Hematopoietic multipotent progenitor cell treated with erythropoietin and hydrocortisone succinate and interleukin-3 and kit ligand, for 15 days (in vitro differentiated cells): ENCODE results near the gene BBS9.
"Not testable (repeated sequence)": the region's sequence is repeated elsewhere in the genome, so short reads cannot be mapped to it uniquely, and the experiment has no call there.

ENCODE experiments used
- DNase-seq: peaks from one replicate; pipeline ENCODE4 v3.0.0-alpha.2; 2015; ENCODE audit warnings: low spot score

The BBS9 gene

DNA sequence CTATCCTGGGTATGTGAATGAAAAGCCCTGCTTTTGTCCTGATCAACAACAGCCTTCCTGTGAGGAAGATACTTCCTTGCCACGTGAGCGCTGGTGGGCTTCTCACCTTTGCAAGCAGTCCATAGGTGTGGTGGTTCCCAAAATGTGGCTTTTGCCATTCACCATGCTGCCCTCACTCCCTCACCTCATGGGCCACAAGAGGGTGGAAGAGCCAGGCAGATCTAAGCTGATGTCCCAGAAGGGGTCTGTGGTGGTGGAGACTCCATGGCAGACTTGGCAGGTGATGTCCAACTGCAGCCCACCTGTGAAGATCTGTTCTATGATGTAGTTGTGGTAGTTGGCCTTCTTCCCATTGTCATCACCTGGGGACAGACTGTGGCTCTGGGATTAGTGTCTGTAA is 147.4 kb downstream of the BBS9 start:
- no peak for DNase-seq

DNA sequence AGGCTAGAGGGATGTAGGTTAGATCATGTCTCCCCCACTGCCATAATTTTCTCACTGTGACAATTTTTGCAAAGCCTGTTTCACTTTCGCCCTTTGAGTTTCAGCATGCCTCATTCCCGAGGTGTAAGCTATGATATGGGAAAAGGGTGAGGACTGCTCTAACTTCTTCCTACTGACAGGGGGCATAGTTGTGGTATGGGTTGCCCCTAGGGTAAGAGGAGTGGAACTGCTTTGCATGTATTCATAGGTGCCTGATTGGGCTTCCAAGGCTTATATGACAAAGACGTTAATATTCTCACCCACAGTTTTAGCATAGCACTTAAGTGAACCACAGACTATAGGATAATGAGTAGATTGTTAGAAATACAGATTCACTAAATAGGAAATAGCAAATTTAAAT is 148.7 kb downstream of the BBS9 start:
- DNase-seq = no peak

DNA sequence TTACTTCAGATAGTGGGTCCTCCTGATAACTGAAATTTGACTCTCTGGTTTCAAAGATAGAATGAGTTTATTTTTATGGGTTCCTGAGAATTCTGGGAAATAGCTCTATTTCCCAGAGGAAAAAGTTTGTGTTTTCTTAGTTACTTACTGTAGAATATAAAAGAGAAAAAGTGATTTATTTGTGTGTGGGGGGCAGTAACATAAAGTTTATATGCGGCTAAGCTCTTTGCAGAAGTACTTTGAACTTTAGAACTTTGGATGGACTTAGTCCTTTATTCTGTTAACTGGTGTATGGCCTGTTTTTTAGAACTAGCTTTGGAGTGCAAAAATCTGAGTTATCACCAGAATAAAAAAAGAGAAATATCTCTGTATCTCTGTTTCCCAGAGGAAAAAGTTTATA is 157.1 kb downstream of the BBS9 start:
- no peak for DNase-seq

DNA sequence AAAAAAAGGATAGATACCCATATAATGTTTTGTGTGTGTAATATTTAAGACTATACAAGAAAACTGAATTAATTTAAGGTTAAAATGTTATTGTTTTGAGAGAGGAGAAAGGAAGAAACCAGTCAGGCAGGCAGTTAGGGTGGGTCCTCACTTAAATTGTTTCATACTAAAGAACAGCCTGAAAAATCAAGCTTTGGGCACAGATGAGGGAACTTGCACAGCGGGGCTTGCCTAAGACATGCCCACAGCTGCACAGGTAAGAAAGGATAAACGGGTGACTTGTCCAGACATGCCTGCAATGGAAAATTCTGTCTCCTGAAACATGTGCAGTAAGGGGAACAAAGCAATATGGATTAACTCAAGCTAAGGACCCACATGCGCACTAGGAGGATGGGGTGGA is 158.4 kb downstream of the BBS9 start:
- DNase-seq = no peak

DNA sequence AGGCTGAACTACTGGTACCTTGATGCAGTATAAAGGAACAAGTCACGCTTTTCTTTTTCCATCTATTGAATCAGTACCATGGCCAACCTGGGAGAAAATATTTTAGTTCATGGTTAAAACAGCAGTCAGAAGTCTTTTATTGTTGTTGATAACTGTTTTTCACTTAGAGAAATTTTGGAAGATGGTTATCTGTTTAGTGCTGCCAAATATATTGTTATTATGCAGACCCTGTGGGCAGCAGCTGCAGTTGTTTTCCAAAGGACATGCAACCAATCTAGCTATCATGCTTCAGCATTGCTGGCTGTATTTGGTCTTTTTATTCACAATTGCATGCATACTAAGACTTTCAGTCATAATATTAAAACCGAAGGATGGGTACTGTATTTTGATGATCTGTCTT is 169.5 kb downstream of the BBS9 start:
- DNase-seq = no peak

GRCh38 chr7:33299425-33299824 is 170.1 kb downstream of the BBS9 start:
- no peak for DNase-seq

DNA sequence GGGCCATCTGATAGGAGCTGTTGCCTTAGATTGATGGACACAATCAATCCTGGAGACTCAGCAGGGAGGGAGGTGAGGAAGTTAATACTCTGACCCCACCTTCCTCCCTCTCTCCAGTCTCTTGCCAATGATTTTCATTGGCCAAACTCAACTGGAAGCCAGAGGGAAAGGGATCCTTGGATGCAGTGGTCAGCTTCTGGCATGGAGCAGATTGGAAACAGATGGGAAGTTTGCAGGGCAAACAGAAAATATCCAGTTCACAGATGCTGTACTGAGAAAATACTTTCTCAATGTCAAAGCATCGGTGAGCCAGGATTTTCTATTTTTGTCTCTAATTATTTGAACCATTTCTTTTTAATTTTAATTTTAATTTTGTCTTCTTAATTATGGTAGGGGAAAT is 170.8 kb downstream of the BBS9 start:
- no peak for DNase-seq

- DNase-seq = no peak
Measured at GRCh38 chr7:33300742-33301141, 171.4 kb downstream of the BBS9 start.

- not testable (repeated sequence) for DNase-seq
Measured at GRCh38 chr7:33303978-33304557, 174.7 kb downstream of the BBS9 start.

DNA sequence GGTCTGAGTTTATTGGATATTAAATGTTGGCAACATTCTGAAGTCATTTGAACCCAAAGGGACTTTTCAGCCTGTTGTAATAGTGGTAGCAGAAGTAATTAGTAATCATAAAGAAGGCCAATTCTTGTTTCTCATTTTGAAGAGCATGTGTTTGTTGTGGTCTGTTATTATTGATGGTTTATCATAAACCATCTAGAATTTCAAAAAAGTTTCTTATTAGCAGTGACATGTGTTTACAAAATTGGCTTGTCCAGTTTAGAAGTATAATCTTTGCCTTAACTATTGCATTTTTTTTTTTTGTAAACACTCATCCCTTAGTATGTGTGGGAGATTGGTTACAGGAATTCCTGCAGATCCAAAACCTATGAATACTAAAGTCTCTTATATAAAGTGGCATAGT is 177.8 kb downstream of the BBS9 start:
- DNase-seq = no peak

GRCh38 chr7:33310546-33310945 is 181.2 kb downstream of the BBS9 start:
- DNase-seq = no peak

DNA sequence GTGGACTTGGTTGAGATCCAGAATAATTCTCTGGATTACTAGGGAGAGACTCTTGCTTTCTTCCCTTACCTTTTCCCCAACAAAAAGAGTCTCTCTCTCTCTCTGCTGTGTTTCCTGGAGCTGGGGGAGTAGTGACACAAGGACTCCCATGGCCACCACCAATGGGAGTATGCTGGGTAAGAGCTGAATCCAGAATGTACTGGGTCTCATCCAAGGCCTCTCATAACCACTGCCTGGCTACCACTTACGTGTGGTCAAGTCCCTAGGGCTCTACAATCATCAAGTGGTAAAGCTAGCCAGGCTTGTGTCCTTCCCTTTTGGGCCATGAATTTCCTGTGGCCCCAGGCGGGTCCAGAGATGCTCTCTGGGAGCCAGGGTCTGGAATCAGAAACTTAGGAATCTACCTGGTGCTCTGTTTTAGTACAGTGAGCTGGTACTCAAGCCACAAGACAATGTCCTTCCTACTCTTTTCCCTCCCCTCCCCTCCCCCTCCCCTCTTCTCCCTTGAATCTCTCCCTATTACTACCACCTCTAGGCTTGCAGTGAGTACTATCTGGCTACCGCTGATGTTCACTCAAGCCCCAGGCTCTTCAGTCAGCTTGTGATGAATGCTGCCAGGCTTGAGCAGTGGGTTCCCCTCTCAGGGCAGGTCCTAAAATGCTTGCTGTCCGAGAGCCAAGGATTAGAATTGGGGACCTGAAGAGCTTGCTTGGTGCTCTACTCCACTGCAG is 196.6 kb downstream of the BBS9 start:
- no peak for DNase-seq

DNA sequence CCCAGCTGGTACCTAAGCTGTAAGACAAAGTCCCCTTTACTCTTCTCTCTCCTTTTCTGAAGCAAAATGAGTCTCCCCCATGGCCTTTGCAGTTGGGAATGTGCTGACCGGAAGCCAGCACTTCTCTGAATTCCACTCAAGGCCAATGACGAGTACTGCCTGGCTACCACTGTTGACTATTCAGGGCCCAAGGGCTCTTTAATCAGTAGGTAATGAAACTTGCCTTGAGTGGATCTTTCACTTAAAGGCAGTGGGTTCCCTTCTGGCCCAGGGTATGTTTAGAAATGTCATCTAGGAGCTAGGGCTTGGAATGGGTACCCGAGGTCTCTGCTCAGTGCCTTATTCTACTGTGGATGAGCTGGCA is 197.1 kb downstream of the BBS9 start:
- no peak for DNase-seq

DNA sequence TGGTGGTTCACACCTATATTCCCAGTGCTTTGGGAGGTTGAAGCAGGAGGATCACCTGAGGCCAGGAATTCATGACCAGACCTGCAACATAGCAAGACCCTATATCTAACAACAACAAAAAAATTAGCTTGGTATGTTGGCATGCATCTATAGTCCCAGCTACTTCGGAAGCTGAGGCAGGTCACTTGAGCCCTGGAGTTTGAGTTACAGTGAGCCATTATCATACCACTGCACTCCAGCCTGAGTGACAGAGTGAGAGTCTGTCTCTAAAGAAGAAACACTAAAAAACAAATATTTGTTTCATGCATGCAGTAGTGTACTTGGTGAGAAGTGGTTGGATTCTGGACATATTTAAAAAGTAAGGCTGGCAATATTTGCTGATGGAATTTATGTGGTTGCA is 198.1 kb downstream of the BBS9 start:
- no peak for DNase-seq

- no peak for DNase-seq
Measured at GRCh38 chr7:33334349-33334748, 205.0 kb downstream of the BBS9 start.

- no peak for DNase-seq
Measured at GRCh38 chr7:33336820-33337219, 207.5 kb downstream of the BBS9 start.

- no peak for DNase-seq
Measured at GRCh38 chr7:33339074-33339790, 209.9 kb downstream of the BBS9 start.

DNA sequence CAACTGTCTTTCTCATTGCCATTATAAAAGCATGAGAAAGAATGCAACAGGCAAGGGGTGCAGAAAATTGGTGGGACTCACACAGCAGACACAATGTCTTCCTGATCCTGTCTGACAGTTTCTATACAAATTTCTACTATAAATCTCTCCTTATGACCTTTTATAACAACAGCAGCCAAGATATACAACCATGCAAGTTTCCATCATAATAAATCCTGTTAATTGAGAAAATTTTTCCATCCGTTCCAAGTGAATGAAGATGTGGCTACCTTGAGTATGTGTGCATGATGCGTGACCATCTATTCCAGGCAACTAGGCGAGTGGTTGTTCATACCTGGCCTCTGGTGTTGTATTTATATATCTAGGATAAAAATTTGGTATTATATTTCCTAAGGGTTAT is 216.7 kb downstream of the BBS9 start:
- no peak for DNase-seq

GRCh38 chr7:33350577-33350976 is 221.2 kb downstream of the BBS9 start:
- DNase-seq = no peak

GRCh38 chr7:33351709-33352108 is 222.3 kb downstream of the BBS9 start:
- no peak for DNase-seq

GRCh38 chr7:33354201-33354600 is 224.8 kb downstream of the BBS9 start:
- no peak for DNase-seq

DNA sequence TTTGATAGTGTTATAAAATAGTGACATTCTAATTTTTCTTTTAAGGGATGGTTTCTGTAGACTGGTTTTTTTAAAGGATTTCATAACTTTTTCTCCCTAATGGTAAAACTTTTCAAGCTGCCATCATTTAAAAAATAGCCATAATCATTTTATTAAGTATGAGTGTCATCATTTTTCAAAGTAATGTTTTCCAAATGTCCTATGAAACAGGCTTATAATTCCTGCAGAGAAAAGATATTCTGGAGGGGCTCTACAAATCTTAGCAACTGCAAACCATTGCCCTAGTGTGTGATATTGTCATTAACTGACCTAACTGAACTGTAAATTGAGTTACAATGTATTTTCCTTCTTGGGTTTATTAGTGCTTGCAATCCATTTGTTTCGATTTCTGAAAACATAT is 226.0 kb downstream of the BBS9 start:
- no peak for DNase-seq

DNA sequence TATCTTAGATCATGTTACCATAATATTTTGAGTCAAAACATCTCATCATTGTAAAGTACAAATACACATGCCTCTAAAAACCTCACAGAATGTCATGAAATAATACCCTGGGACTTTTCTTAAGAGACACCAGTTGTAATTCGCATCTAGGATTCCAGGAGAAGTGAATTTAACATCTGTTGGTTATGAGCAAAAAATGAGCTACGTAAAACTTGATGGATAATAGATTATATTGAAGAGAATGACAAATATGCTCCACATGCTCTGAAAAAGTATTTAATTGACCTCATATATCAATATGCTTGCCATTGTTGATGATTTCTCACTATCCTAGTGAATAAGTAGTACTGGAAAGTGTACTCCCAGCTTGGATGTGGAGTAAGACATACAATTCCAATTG is 227.0 kb downstream of the BBS9 start:
- no peak for DNase-seq

- no peak for DNase-seq
Measured at GRCh38 chr7:33357846-33358245, 228.5 kb downstream of the BBS9 start.
